GM12878 (cell line): ENCODE results near the gene PLXNA4.

Source experiments
- EGR1 ChIP-seq, 2 experiments: IDR thresholded peaks; 1 replicate in 1 of 2; 2 replicates in 1 of 2; pipeline ENCODE4 v1.6.1; 2011 to 2012; ENCODE audit warnings: low read depth in 2 of 2, low read length in 2 of 2, borderline replicate concordance in 1 of 2, mild to moderate bottlenecking in 1 of 2, moderate library complexity in 1 of 2
- EP300 ChIP-seq, 2 experiments: fragments of 150-350 bp in 1 of 2; IDR thresholded peaks; 2 replicates each; pipeline ENCODE4 v1.6.1; 2011 to 2012; ENCODE audit warnings: low read depth in 2 of 2, low read length in 2 of 2, borderline replicate concordance in 1 of 2, improper control_type of control experiment in 1 of 2, inconsistent platforms in 1 of 2; ENCODE audit not compliant: control insufficient read depth in 1 of 2
- RB1 ChIP-seq: fragments of 450-650 bp; formaldehyde crosslinking; IDR thresholded peaks from 2 replicates; pipeline ENCODE4 v1.6.1; 2017; ENCODE audit warnings: mild to moderate bottlenecking, borderline replicate concordance
- SMC3 ChIP-seq: IDR thresholded peaks from 2 replicates; pipeline ENCODE4 v1.6.1; 2011; ENCODE audit warnings: low read length, improper control_type of control experiment, borderline replicate concordance
- SREBF2 ChIP-seq: IDR thresholded peaks from 2 replicates; pipeline ENCODE4 v1.6.1; 2012; ENCODE audit warnings: mild to moderate bottlenecking, low read length
- TF ChIP-seq, protein P1 (sequence below), 3 experiments: IDR thresholded peaks in 2 of 3; conservative IDR thresholded peaks in 1 of 3; 2 replicates each; pipeline ENCODE4 v1.5.1; 2011; ENCODE audit warnings: low read depth in 3 of 3, low read length in 3 of 3, mild to moderate bottlenecking in 3 of 3, control low read depth in 2 of 3, moderate library complexity in 2 of 3, inconsistent platforms in 1 of 3, mixed read lengths in 1 of 3; ENCODE audit not compliant: control insufficient read depth in 2 of 3, insufficient read depth in 1 of 3; ENCODE audit errors: extremely low read depth in 1 of 3

DNA sequence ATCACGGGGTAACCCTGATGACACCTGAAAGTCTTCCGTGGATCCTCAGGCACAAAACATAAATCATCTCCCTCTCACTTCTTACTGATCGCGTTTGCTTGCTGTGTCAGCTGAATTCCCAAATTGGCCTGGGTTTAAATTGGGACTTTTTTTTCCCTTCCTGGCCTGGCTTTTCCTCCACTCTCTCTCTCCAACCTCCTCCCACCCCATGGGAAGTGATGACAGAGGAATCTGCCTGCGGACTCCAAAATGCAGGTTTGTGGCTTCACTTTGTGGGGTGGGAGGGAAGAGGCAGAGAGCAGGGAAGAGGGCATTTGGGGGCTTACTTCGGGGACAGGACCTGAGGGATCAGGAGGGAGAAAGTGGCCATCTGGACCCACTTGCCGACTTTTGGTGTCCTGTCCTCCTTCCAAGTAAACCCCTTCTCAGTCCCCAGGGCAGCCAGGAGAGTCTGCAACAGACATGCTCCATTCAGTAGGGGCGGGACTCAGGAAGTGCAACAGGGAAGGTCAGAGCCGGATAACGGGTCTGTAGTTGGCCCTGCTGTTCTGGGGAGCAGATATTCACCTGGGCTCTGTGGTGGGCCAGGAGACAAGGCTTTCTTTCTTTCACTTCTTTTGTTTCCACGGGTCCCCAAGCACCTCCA lies 172.7 kb downstream of the PLXNA4 start:
- TF ChIP-seq EGR1 (IDR thresholded peaks at IDR 0.05; ENCODE audit: borderline replicate concordance in 1 of 2, low read depth in 2 of 2, low read length in 2 of 2) (no peak), SREBF2 (no peak), EP300 (IDR thresholded peaks at IDR 0.05; ENCODE audit: borderline replicate concordance in 1 of 2, control insufficient read depth in 1 of 2, low read depth in 2 of 2, low read length in 2 of 2) (no peak), SMC3 (no peak), RB1 (no peak)
- TF ChIP-seq, protein P1, sequence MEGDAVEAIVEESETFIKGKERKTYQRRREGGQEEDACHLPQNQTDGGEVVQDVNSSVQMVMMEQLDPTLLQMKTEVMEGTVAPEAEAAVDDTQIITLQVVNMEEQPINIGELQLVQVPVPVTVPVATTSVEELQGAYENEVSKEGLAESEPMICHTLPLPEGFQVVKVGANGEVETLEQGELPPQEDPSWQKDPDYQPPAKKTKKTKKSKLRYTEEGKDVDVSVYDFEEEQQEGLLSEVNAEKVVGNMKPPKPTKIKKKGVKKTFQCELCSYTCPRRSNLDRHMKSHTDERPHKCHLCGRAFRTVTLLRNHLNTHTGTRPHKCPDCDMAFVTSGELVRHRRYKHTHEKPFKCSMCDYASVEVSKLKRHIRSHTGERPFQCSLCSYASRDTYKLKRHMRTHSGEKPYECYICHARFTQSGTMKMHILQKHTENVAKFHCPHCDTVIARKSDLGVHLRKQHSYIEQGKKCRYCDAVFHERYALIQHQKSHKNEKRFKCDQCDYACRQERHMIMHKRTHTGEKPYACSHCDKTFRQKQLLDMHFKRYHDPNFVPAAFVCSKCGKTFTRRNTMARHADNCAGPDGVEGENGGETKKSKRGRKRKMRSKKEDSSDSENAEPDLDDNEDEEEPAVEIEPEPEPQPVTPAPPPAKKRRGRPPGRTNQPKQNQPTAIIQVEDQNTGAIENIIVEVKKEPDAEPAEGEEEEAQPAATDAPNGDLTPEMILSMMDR (IDR thresholded peaks at IDR 0.05 in 2 of 3, conservative IDR thresholded peaks at IDR 0.05 in 1 of 3; ENCODE audit: control insufficient read depth in 2 of 3, extremely low read depth in 1 of 3, insufficient read depth in 1 of 3, low read depth in 3 of 3, low read length in 3 of 3), result no peak
